DOHH2 (cell line): Measurements from ENCODE around the gene DUSP16.

ENCODE experiments used
- CTCF ChIP-seq: fragments of 200-600 bp; sonication (generic); IDR thresholded peaks from one replicate; pipeline ENCODE4 v1.5.1; 2014; ENCODE audit warnings: antibody characterized with exemption, mild to moderate bottlenecking, low read depth, low read length; ENCODE audit not compliant: poor library complexity, severe bottlenecking
- EZH2phosphoT487 ChIP-seq: fragments of 200-600 bp; sonication (generic); IDR thresholded peaks from 2 replicates; pipeline ENCODE4 v1.6.1; 2017; ENCODE audit warnings: borderline replicate concordance, mild to moderate bottlenecking, antibody characterized with exemption, low read length, moderate library complexity, mixed read lengths

- TF ChIP-seq CTCF (no peak), EZH2phosphoT487 (no peak)
Observed at GRCh38 chr12:12534975-12535374, 27.7 kb downstream of the DUSP16 start.
